HepG2 (cell line): ENCODE data around the gene ANG. TPM values are rescaled to one million over a fixed set of nuclear protein-coding genes. Genes with fewer than 3 reads are reported as not detected.

ENCODE experiments used
- CREM ChIP-seq, 2 experiments: sonication (generic) in 1 of 2; formaldehyde crosslinking in 1 of 2; IDR thresholded peaks; 2 replicates each; pipeline versions ENCODE4 v1.4.0 to v1.6.1; 2016 to 2020; ENCODE audit warnings: antibody characterized with exemption in 1 of 2, mild to moderate bottlenecking in 1 of 2, missing genetic modification reagents in 1 of 2
- HOMEZ ChIP-seq: IDR thresholded peaks from 2 replicates; pipeline ENCODE4 v1.6.1; 2016; ENCODE audit warnings: low read depth
- PAXIP1 ChIP-seq: sonication (generic); formaldehyde crosslinking; conservative IDR thresholded peaks from 2 replicates; pipeline ENCODE4 v1.4.0; 2020; ENCODE audit warnings: mild to moderate bottlenecking, missing genetic modification reagents, moderate library complexity
- ZNF235 ChIP-seq: sonication (generic); formaldehyde crosslinking; IDR thresholded peaks from 2 replicates; pipeline ENCODE4 v1.8.1; 2023; ENCODE audit warnings: mild to moderate bottlenecking, missing genetic modification reagents, borderline replicate concordance
- polyA plus RNA-seq, 8 experiments: library from polyadenylated mRNA; depleted of rRNA in 3 of 8; stranded (reverse) in 7 of 8; unstranded in 1 of 8; fragments of >200 nt; fragmentation: Illumina TruSeq in 4 of 8; extraction: Trizol in 4 of 8; gene quantifications; 2 replicates each; pipeline versions ENCODE4 v1.2.1 to v1.2.3, GENCODE V29; 2011 to 2016; ENCODE audit warnings: low read depth in 4 of 8, missing spikeins in 1 of 8, mixed read lengths in 1 of 8; ENCODE audit not compliant: insufficient read depth in 1 of 8
- total RNA-seq, 5 experiments: library from RNA; depleted of rRNA; stranded (reverse); fragments of >200 nt; fragmentation: Illumina TruSeq; extraction: Trizol; gene quantifications; 2 replicates each; pipeline ENCODE4 v1.2.3, GENCODE V29; 2016; ENCODE audit warnings: low read depth in 1 of 5
- TF ChIP-seq, protein P1 (sequence below), 2 experiments: fragments of 450-650 bp in 1 of 2; sonication (generic) in 1 of 2; formaldehyde crosslinking in 1 of 2; IDR thresholded peaks; 2 replicates each; pipeline versions ENCODE4 v1.6.1 to v1.8.0; 2016 to 2022; ENCODE audit warnings: antibody characterized with exemption in 1 of 2, mild to moderate bottlenecking in 1 of 2, missing genetic modification reagents in 1 of 2
- TF ChIP-seq, protein P2 (sequence below): sonication (generic); formaldehyde crosslinking; conservative IDR thresholded peaks from 2 replicates; pipeline ENCODE4 v1.8.0; 2022; ENCODE audit warnings: missing genetic modification reagents

ANG gene
- total and polyA plus RNA-seq, 2 of the 13 experiments (the other 11 are each of a cell fraction or from before 2014, with no cell fraction given): 83.6 to 401 TPM

GRCh38 chr14:20686386-20687143 lies 2.0 kb upstream of the ANG start (continued):
- TF ChIP-seq ZNF235 (CRISPR knock-in tag) (no peak), CREM (IDR thresholded peaks at IDR 0.05) (peak; percentile 94), CREM (CRISPR knock-in tag; IDR thresholded peaks at IDR 0.05) (no peak), PAXIP1 (CRISPR knock-in tag) (peak; percentile 98), HOMEZ (CRISPR knock-in tag) (peak; percentile 51; the same call in 1 of the 2 replicates)
- TF ChIP-seq, protein P1, sequence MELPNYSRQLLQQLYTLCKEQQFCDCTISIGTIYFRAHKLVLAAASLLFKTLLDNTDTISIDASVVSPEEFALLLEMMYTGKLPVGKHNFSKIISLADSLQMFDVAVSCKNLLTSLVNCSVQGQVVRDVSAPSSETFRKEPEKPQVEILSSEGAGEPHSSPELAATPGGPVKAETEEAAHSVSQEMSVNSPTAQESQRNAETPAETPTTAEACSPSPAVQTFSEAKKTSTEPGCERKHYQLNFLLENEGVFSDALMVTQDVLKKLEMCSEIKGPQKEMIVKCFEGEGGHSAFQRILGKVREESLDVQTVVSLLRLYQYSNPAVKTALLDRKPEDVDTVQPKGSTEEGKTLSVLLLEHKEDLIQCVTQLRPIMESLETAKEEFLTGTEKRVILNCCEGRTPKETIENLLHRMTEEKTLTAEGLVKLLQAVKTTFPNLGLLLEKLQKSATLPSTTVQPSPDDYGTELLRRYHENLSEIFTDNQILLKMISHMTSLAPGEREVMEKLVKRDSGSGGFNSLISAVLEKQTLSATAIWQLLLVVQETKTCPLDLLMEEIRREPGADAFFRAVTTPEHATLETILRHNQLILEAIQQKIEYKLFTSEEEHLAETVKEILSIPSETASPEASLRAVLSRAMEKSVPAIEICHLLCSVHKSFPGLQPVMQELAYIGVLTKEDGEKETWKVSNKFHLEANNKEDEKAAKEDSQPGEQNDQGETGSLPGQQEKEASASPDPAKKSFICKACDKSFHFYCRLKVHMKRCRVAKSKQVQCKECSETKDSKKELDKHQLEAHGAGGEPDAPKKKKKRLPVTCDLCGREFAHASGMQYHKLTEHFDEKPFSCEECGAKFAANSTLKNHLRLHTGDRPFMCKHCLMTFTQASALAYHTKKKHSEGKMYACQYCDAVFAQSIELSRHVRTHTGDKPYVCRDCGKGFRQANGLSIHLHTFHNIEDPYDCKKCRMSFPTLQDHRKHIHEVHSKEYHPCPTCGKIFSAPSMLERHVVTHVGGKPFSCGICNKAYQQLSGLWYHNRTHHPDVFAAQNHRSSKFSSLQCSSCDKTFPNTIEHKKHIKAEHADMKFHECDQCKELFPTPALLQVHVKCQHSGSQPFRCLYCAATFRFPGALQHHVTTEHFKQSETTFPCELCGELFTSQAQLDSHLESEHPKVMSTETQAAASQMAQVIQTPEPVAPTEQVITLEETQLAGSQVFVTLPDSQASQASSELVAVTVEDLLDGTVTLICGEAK (IDR thresholded peaks at IDR 0.05): no peak
- TF ChIP-seq, protein P1 (CRISPR knock-in tag; IDR thresholded peaks at IDR 0.05): no peak; the same call in 1 of the 2 replicates
- TF ChIP-seq, protein P2, sequence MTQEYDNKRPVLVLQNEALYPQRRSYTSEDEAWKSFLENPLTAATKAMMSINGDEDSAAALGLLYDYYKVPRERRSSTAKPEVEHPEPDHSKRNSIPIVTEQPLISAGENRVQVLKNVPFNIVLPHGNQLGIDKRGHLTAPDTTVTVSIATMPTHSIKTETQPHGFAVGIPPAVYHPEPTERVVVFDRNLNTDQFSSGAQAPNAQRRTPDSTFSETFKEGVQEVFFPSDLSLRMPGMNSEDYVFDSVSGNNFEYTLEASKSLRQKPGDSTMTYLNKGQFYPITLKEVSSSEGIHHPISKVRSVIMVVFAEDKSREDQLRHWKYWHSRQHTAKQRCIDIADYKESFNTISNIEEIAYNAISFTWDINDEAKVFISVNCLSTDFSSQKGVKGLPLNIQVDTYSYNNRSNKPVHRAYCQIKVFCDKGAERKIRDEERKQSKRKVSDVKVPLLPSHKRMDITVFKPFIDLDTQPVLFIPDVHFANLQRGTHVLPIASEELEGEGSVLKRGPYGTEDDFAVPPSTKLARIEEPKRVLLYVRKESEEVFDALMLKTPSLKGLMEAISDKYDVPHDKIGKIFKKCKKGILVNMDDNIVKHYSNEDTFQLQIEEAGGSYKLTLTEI (CRISPR knock-in tag): no peak
